ENCODE data around the gene GNB1.

GNB1 gene

GRCh38 chr1:1779691-1780597, 110.9 kb downstream of the GNB1 start:
- DNase-seq, result peak in 2 of 4 experiments; percentile 40 to 46

GRCh38 chr1:1779320-1779675, 111.6 kb downstream of the GNB1 start:
- no peak for DNase-seq

GRCh38 chr1:1778663-1779319, 112.1 kb downstream of the GNB1 start:
- DNase-seq, result peak in 3 of 4 experiments; percentile 46 to 71 (median 56)

GRCh38 chr1:1777950-1778662, 112.8 kb downstream of the GNB1 start, which contains the start of gene NADK:
Gene NADK, minus strand, starts transcription at chr1:1778470. Its CDS starts 13,064 bp downstream, at chr1:1765406.
- DNase-seq, result peak; percentile 28 to 70 (median 44)

- no peak for DNase-seq
Observed at GRCh38 chr1:1777583-1777899, 113.3 kb downstream of the GNB1 start.

GRCh38 chr1:1776672-1777582, 114.0 kb downstream of the GNB1 start:
- no peak for DNase-seq

GRCh38 chr1:1775327-1776226, 115.3 kb downstream of the GNB1 start:
- no peak for DNase-seq

GRCh38 chr1:1773874-1774273, 117.0 kb downstream of the GNB1 start:
- DNase-seq, result no peak

- no peak for DNase-seq
Observed at GRCh38 chr1:1771096-1771495, 119.8 kb downstream of the GNB1 start.

- DNase-seq, result no peak
Observed at GRCh38 chr1:1770102-1770501, 120.8 kb downstream of the GNB1 start.

- DNase-seq, result no peak
Observed at GRCh38 chr1:1768249-1768992, 122.5 kb downstream of the GNB1 start.

GRCh38 chr1:1764876-1765470, 125.9 kb downstream of the GNB1 start:
- DNase-seq, result no peak

GRCh38 chr1:1763657-1764621, 126.9 kb downstream of the GNB1 start:
- peak in 1 of 4 experiments; percentile 5 for DNase-seq

GRCh38 chr1:1761504-1762376, 129.1 kb downstream of the GNB1 start:
- DNase-seq, result no peak

GRCh38 chr1:1760715-1761114, 130.2 kb downstream of the GNB1 start:
- no peak for DNase-seq

- DNase-seq, result no peak
Observed at GRCh38 chr1:1760345-1760650, 130.6 kb downstream of the GNB1 start.

- no peak for DNase-seq
Observed at GRCh38 chr1:1759456-1760344, 131.2 kb downstream of the GNB1 start.

Data from activated naive CD4-positive, alpha-beta T cell (primary cell).